ENCODE measurements around the gene KIF1B.
"Not testable (repeated sequence)": the region's sequence is repeated elsewhere in the genome, so short reads cannot be mapped to it uniquely, and the experiment has no call there.

KIF1B gene

GRCh38 chr1:10377365-10378029 is 167.1 kb downstream of the KIF1B start:
- CTCF ChIA-PET = interaction anchor here (0.6 to 2.1 kb wide), 5 partner anchors 10 to 436 kb away, joined by 3 to 10 read pairs (median 4); partner anchors contain the start of gene CENPS
- 0 out of 2 replicates have a peak, but pooled peaks have one; percentile 20 for TF ChIP-seq PKNOX1 (IDR thresholded peaks at IDR 0.05)
- peak; percentile 69 for DNase-seq (ENCODE audit: extremely low spot score)
- POLR2A ChIA-PET = not testable (repeated sequence)

DNA sequence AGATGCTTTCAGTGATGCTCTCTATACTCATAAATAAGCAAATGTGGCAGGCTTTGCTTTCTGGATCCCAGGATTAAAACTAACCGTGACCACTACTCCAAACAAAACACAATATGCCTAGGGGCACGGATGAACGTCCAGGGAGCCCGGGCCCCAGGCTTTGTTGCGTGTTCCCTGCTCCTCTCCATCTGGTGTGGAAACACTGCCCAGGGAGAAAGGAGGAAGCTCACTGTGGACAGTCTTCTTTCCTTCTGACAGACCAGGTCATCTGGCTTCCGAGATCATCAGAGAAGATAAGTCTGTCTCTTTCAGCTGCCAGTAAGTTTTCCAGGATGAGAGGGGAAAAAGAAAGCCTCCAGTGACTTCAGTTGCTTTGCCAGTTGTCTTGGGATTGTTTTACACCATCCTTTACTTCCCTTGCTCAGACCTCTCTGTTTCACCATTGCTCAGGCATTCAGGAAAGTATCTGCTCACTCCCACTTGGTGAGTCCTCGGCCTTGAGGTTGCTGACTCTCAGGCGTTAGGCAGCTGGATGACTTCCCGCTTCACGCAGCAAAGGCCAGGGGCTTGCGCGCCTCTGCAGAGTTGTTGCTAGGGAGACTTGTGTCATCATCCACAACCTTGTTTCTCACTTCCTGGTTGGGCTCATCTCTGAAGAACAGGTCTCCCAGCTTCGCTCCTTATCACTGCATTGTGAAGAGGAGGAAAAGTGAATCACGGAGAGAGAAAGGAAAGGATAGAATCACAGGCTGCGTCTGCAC is 167.9 kb downstream of the KIF1B start:
- TF ChIP-seq SP1 (IDR thresholded peaks at IDR 0.05) = no peak
- no peak for TF ChIP-seq LEF1 (IDR thresholded peaks at IDR 0.05; ENCODE audit: borderline replicate concordance)
- TF ChIP-seq FOXK2 (IDR thresholded peaks at IDR 0.05) = no peak
- no peak for TF ChIP-seq L3MBTL2 (conservative IDR thresholded peaks at IDR 0.05)
- no peak for TF ChIP-seq FOXA1 (IDR thresholded peaks at IDR 0.05)
- TF ChIP-seq ARNT (IDR thresholded peaks at IDR 0.05) = no peak
- no peak for TF ChIP-seq CTBP1 (IDR thresholded peaks at IDR 0.05; ENCODE audit: borderline replicate concordance)
- no peak for TF ChIP-seq SUZ12 (IDR thresholded peaks at IDR 0.05)
- no peak for TF ChIP-seq HDGF (IDR thresholded peaks at IDR 0.05; ENCODE audit: borderline replicate concordance)
- TF ChIP-seq BHLHE40 (IDR thresholded peaks at IDR 0.05; ENCODE audit: borderline replicate concordance) = no peak
- no peak for TF ChIP-seq PKNOX1 (IDR thresholded peaks at IDR 0.05)
- no peak for TF ChIP-seq ELF4 (IDR thresholded peaks at IDR 0.05)
- ChIA-PET CTCF (interaction anchor here (0.6 to 2.1 kb wide), 2 partner anchors 48 to 51 kb away, joined by 3 to 10 read pairs; partner anchors contain the start of gene CENPS), POLR2A (no interaction called here)
- no peak for DNase-seq (ENCODE audit: extremely low spot score)

DNA sequence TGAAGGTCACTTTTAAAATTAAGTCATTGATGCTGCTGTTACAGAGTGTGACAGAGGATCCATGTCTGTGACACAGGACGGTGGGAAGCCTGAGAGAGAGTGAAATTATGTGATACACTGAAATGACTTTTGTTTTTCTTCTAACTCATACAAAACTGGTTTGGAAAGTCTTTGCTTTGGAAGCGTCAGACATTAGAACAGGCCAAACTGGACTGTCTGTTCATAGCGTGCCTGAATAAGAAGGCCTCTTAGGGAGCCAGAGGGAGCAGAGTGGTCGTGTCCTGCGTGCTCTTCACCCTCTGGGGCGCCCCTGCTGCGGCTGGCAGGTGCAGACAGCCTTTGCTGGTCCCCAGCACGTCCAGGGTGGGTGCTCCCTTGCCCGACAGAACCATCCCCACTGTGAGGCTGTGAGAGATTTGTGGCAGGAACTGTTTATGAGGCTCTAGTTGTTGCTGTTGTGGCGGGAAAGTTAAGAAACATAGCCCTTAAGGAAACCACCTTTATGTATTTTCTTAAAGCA is 168.8 kb downstream of the KIF1B start:
- DNase-seq (ENCODE audit: extremely low spot score) = no peak
- ChIA-PET CTCF (no interaction called here), POLR2A (no interaction called here)
- no peak for TF ChIP-seq SUZ12 (IDR thresholded peaks at IDR 0.05)
- TF ChIP-seq FOXA1 (IDR thresholded peaks at IDR 0.05) = no peak
- no peak for TF ChIP-seq SP1 (IDR thresholded peaks at IDR 0.05)
- TF ChIP-seq FOXK2 (IDR thresholded peaks at IDR 0.05) = no peak

DNA sequence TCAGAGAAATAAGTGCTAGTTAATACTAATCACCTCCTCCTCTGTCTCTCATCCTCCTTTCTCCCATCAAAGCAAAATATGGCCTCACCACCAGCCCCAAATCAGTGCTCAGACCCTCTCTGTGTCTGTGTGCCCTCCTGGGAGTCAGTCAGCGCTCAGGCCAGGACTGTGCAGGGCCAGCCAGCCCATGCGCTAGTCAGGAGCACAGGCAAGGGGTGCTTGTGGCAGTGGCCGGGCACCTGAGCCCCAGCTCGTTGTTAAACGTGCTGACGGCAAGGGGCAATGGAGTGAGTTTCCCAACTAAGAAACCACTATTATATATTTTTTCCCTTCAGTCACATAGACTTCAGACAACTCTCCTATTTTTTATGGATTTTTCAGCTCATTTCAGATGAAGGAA is 169.3 kb downstream of the KIF1B start:
- DNase-seq (ENCODE audit: extremely low spot score) = no peak
- ChIA-PET POLR2A (no interaction called here), CTCF (no interaction called here)
- TF ChIP-seq LEF1 (IDR thresholded peaks at IDR 0.05; ENCODE audit: borderline replicate concordance) = no peak
- TF ChIP-seq TARDBP (IDR thresholded peaks at IDR 0.05) = no peak
- no peak for TF ChIP-seq ELF4 (IDR thresholded peaks at IDR 0.05)
- TF ChIP-seq CTBP1 (IDR thresholded peaks at IDR 0.05; ENCODE audit: borderline replicate concordance) = no peak

- CTCF ChIA-PET = no interaction called here
- POLR2A ChIA-PET = no interaction called here
- DNase-seq (ENCODE audit: extremely low spot score) = no peak
- TF ChIP-seq L3MBTL2 (conservative IDR thresholded peaks at IDR 0.05) = no peak
- TF ChIP-seq HDGF (IDR thresholded peaks at IDR 0.05; ENCODE audit: borderline replicate concordance) = no peak
- TF ChIP-seq PKNOX1 (IDR thresholded peaks at IDR 0.05) = no peak
- TF ChIP-seq SUZ12 (IDR thresholded peaks at IDR 0.05) = no peak
- no peak for TF ChIP-seq FOXK2 (IDR thresholded peaks at IDR 0.05)
- TF ChIP-seq LEF1 (IDR thresholded peaks at IDR 0.05; ENCODE audit: borderline replicate concordance) = no peak
- no peak for TF ChIP-seq BHLHE40 (IDR thresholded peaks at IDR 0.05; ENCODE audit: borderline replicate concordance)
- TF ChIP-seq SP1 (IDR thresholded peaks at IDR 0.05) = no peak
- no peak for TF ChIP-seq FOXA1 (IDR thresholded peaks at IDR 0.05)
- no peak for TF ChIP-seq CTBP1 (IDR thresholded peaks at IDR 0.05; ENCODE audit: borderline replicate concordance)
- no peak for TF ChIP-seq ELF4 (IDR thresholded peaks at IDR 0.05)
- TF ChIP-seq TARDBP (IDR thresholded peaks at IDR 0.05) = no peak
- TF ChIP-seq NFRKB (IDR thresholded peaks at IDR 0.05) = no peak
- no peak for TF ChIP-seq ARNT (IDR thresholded peaks at IDR 0.05)
- TF ChIP-seq FOXM1 (IDR thresholded peaks at IDR 0.05; ENCODE audit: borderline replicate concordance) = no peak
- no peak for TF ChIP-seq ZNF384 (IDR thresholded peaks at IDR 0.05)
These were observed 170.4 kb downstream of the KIF1B start for GRCh38 chr1:10380594-10381275.

DNA sequence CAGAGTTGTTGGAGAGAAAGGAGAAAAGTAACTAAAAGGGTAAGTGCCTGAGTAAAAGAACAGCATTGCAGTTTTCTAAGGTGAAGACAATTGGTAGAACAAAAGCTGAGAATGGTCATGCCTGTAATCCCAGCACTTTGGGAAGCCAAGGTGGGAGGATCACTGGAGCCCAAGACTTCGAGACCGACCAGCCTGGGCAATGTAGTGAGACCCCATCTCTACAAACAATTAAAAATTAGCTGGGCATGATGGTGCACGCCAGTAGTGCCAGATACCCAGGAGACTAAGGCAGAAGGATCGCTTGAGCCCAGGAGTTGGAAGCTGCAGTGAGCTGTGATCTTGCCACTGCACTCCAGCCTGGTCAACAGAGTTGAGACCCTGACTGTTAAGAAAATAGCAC is 173.3 kb downstream of the KIF1B start:
- TF ChIP-seq BHLHE40 (IDR thresholded peaks at IDR 0.05; ENCODE audit: borderline replicate concordance) = no peak
- ChIA-PET POLR2A (no interaction called here), CTCF (no interaction called here)
- no peak for DNase-seq (ENCODE audit: extremely low spot score)
